Measurements from ENCODE around the gene INPP4A.

DNA sequence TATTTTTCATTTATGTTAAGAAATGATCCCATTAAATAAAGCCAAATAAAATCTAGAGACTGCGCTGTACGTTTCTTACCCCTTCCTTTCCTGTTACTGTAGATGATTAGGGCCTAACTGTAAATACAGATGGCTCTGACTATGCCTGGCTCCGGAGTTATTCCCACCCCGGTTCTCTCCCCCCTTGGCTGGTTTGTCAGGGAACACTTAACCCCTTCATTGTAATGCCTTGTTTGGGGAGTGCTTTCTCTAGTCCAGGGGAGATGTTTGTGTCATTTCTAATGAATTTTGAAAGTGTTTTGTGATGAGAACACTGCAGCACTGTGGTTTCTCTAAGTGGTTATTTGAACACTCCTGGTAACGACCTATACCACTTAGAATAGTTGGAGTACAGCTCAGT is 172.5 kb downstream of the INPP4A start:
- TF ChIP-seq ZNF8 (CRISPR knock-in tag; IDR thresholded peaks at IDR 0.05) (no peak), ZNF70 (CRISPR knock-in tag; IDR thresholded peaks at IDR 0.05) (no peak), ZFP30 (CRISPR knock-in tag; IDR thresholded peaks at IDR 0.05) (no peak), BACH2 (CRISPR knock-in tag; IDR thresholded peaks at IDR 0.05; ENCODE audit: borderline replicate concordance) (no peak), ARNTL (CRISPR knock-in tag; IDR thresholded peaks at IDR 0.05; ENCODE audit: borderline replicate concordance, low read depth) (no peak)

Measured in SK-N-SH treated with all-trans-retinoic acid at 6 μM for 48 hours (cell line).